CD4-positive, alpha-beta memory T cell (primary cell): ENCODE data around the gene CDH18. TPM values are rescaled to one million over a fixed set of nuclear protein-coding genes. Genes with fewer than 3 reads are reported as not detected.

Experiments
- CTCF ChIA-PET: fragments of 350-600 bp; sonication (Branson Sonifier 250); formaldehyde crosslinking; loops from one replicate; lab custom pipeline; 2021; ENCODE audit warnings: inconsistent platforms; ENCODE audit not compliant: partially characterized antibody; lab: Charles Lee
- POLR2A ChIA-PET: fragments of 350-600 bp; sonication (Branson Sonifier 250); formaldehyde crosslinking; loops from one replicate; lab custom pipeline; 2021; ENCODE audit not compliant: partially characterized antibody; lab: Charles Lee
- DNase-seq, 5 donors: peaks; one replicate each; pipeline versions ENCODE4 v3.0.0 to v3.0.0-alpha.2; 2020 to 2022; ENCODE audit warnings: mixed read lengths in 1 of 5
- H3K27ac ChIP-seq: one replicate; pipeline ENCODE4 v1.7.0; 2013; ENCODE audit warnings: low read depth, low read length
- H3K27me3 ChIP-seq: 2 replicates; pipeline ENCODE4 v1.7.0; 2013; ENCODE audit warnings: mild to moderate bottlenecking, low read length, moderate library complexity; ENCODE audit not compliant: insufficient read depth
- H3K36me3 ChIP-seq: 2 replicates; pipeline ENCODE4 v1.7.0; 2013; ENCODE audit warnings: mild to moderate bottlenecking, low read length, moderate library complexity; ENCODE audit not compliant: insufficient read depth
- H3K4me1 ChIP-seq: 2 replicates; pipeline ENCODE4 v1.7.0; 2013; ENCODE audit warnings: mild to moderate bottlenecking, low read length, moderate library complexity; ENCODE audit not compliant: insufficient read depth
- H3K4me3 ChIP-seq, 2 donors: one replicate each; pipeline ENCODE4 v1.7.0; 2013; ENCODE audit warnings: low read length in 2 of 2, mild to moderate bottlenecking in 1 of 2
- H3K9me3 ChIP-seq, 2 donors: one replicate each; pipeline ENCODE4 v1.7.0; 2013; ENCODE audit warnings: low read length in 2 of 2, control low read depth in 1 of 2; ENCODE audit not compliant: control insufficient read depth in 1 of 2
- H3K27ac Mint-ChIP-seq, 7 donors: one replicate each; pipeline ENCODE4 v1.8.0; 2020 to 2021; ENCODE audit warnings: mixed read lengths in 7 of 7, mild to moderate bottlenecking in 6 of 7, inconsistent platforms in 3 of 7, moderate library complexity in 3 of 7
- H3K27me3 Mint-ChIP-seq, 2 donors: one replicate each; pipeline ENCODE4 v1.8.0; 2020 to 2021; ENCODE audit warnings: mixed read lengths in 2 of 2
- H3K36me3 Mint-ChIP-seq, 2 donors: one replicate each; pipeline ENCODE4 v1.8.0; 2020 to 2021; ENCODE audit warnings: mixed read lengths in 2 of 2, inconsistent platforms in 1 of 2, mild to moderate bottlenecking in 1 of 2
- H3K4me1 Mint-ChIP-seq, 4 donors: one replicate each; pipeline ENCODE4 v1.8.0; 2020 to 2021; ENCODE audit warnings: mixed read lengths in 4 of 4, mild to moderate bottlenecking in 1 of 4
- H3K4me3 Mint-ChIP-seq, 8 donors: one replicate each; pipeline ENCODE4 v1.8.0; 2020 to 2021; ENCODE audit warnings: mixed read lengths in 8 of 8, mild to moderate bottlenecking in 7 of 8, moderate library complexity in 6 of 8, inconsistent platforms in 3 of 8
- H3K9me3 Mint-ChIP-seq, 8 donors: one replicate each; pipeline ENCODE4 v1.8.0; 2020 to 2021; ENCODE audit warnings: mixed read lengths in 8 of 8, mild to moderate bottlenecking in 5 of 8, inconsistent platforms in 3 of 8, moderate library complexity in 1 of 8
- intact Hi-C: fragments of 100-400 bp; cut with micrococcal nuclease; formaldehyde crosslinking; loops from one replicate; pipeline ENCODE4 v1.15.1; 2023
- polyA plus RNA-seq, 2 donors: library from polyadenylated mRNA; unstranded; fragments of 300-500 nt; fragmentation: Illumina TruSeq; gene quantifications; one replicate each; pipeline ENCODE4 v1.2.3, GENCODE V29; 2021
- total RNA-seq, 2 experiments: library from RNA; stranded (reverse); gene quantifications; one replicate each; pipeline ENCODE4 v1.2.3, GENCODE V29; 2021

CDH18 gene
- total and polyA plus RNA-seq, 4 experiments from 2014 or later = not detected

GRCh38 chr5:19615661-19616060, 372.3 kb downstream of the CDH18 start:
- peaks cover 0 to 26% (median 3%) of the 10 kb centered on the region in 8 donors for H3K9me3 Mint-ChIP-seq
- Histone ChIP-seq H3K9me3 (no peaks in the 10 kb centered on the region), H3K27ac (no peak overlapping the region), H3K27me3 (no peaks in the 10 kb centered on the region), H3K4me1 (no peaks in the 10 kb centered on the region), H3K36me3 (no peaks in the 10 kb centered on the region), H3K4me3 (no peak overlapping the region)
- no peaks in the 10 kb centered on the region for H3K4me1 Mint-ChIP-seq
- DNase-seq = no peak
- H3K4me3 Mint-ChIP-seq = peak overlapping the region in 1 of 8 donors; percentile 2
- ChIA-PET CTCF (no interaction called here), POLR2A (no interaction called here)
- H3K36me3 Mint-ChIP-seq = no peaks in the 10 kb centered on the region
- H3K27me3 Mint-ChIP-seq = no peaks in the 10 kb centered on the region
- intact Hi-C loops = no loop called here
- H3K27ac Mint-ChIP-seq = no peak overlapping the region

- intact Hi-C loops = no loop called here
- Histone ChIP-seq H3K27me3 (no peaks in the 10 kb centered on the region), H3K36me3 (no peaks in the 10 kb centered on the region), H3K4me1 (no peaks in the 10 kb centered on the region), H3K4me3 (no peak overlapping the region), H3K9me3 (no peaks in the 10 kb centered on the region), H3K27ac (no peak overlapping the region)
- ChIA-PET POLR2A (no interaction called here), CTCF (no interaction called here)
- H3K4me3 Mint-ChIP-seq = no peak overlapping the region
- no peaks in the 10 kb centered on the region for H3K36me3 Mint-ChIP-seq
- H3K27me3 Mint-ChIP-seq = no peaks in the 10 kb centered on the region
- H3K4me1 Mint-ChIP-seq = no peaks in the 10 kb centered on the region
- H3K27ac Mint-ChIP-seq = no peak overlapping the region
- DNase-seq = no peak
- H3K9me3 Mint-ChIP-seq = peaks cover 0 to 23% (median 3%) of the 10 kb centered on the region in 8 donors
Measured at GRCh38 chr5:19615071-19615470, 372.9 kb downstream of the CDH18 start.

GRCh38 chr5:19608444-19609002, 379.5 kb downstream of the CDH18 start:
- H3K36me3 Mint-ChIP-seq = no peaks in the 10 kb centered on the region
- intact Hi-C loops = no loop called here
- no peak overlapping the region for H3K4me3 Mint-ChIP-seq
- DNase-seq = no peak
- no peak overlapping the region for H3K4me3 ChIP-seq
- ChIA-PET CTCF (no interaction called here), POLR2A (no interaction called here)
- no peaks in the 10 kb centered on the region for H3K27me3 ChIP-seq
- no peaks in the 10 kb centered on the region for H3K36me3 ChIP-seq
- no peaks in the 10 kb centered on the region for H3K4me1 Mint-ChIP-seq
- H3K27ac Mint-ChIP-seq = no peak overlapping the region
- peaks cover 0 to 11% (median 5%) of the 10 kb centered on the region in 8 donors for H3K9me3 Mint-ChIP-seq
- no peaks in the 10 kb centered on the region for H3K27me3 Mint-ChIP-seq
- no peak overlapping the region for H3K27ac ChIP-seq
- H3K4me1 ChIP-seq = no peaks in the 10 kb centered on the region
- H3K9me3 ChIP-seq = no peaks in the 10 kb centered on the region

GRCh38 chr5:19605846-19606407, 382.1 kb downstream of the CDH18 start:
- no peaks in the 10 kb centered on the region for H3K27me3 Mint-ChIP-seq
- POLR2A ChIA-PET = no interaction called here
- peaks cover 0 to 15% (median 4%) of the 10 kb centered on the region in 8 donors for H3K9me3 Mint-ChIP-seq
- H3K27ac Mint-ChIP-seq = no peak overlapping the region
- H3K4me3 Mint-ChIP-seq = no peak overlapping the region
- Histone ChIP-seq H3K9me3 (no peaks in the 10 kb centered on the region), H3K4me3 (no peak overlapping the region), H3K36me3 (no peaks in the 10 kb centered on the region), H3K27me3 (no peaks in the 10 kb centered on the region), H3K27ac (no peak overlapping the region), H3K4me1 (no peaks in the 10 kb centered on the region)
- no peaks in the 10 kb centered on the region for H3K4me1 Mint-ChIP-seq
- no peak for DNase-seq
- no peaks in the 10 kb centered on the region for H3K36me3 Mint-ChIP-seq
- intact Hi-C loops = no loop called here
- CTCF ChIA-PET = no interaction called here

- DNase-seq = no peak
- no peaks in the 10 kb centered on the region for H3K27me3 Mint-ChIP-seq
- intact Hi-C loops = no loop called here
- Histone ChIP-seq H3K27me3 (no peaks in the 10 kb centered on the region), H3K4me3 (no peak overlapping the region), H3K9me3 (no peaks in the 10 kb centered on the region), H3K4me1 (no peaks in the 10 kb centered on the region), H3K36me3 (no peaks in the 10 kb centered on the region), H3K27ac (no peak overlapping the region)
- CTCF ChIA-PET = no interaction called here
- H3K9me3 Mint-ChIP-seq = peaks cover 0 to 24% (median 7%) of the 10 kb centered on the region in 8 donors
- no peaks in the 10 kb centered on the region for H3K36me3 Mint-ChIP-seq
- no peak overlapping the region for H3K27ac Mint-ChIP-seq
- no peaks in the 10 kb centered on the region for H3K4me1 Mint-ChIP-seq
- POLR2A ChIA-PET = no interaction called here
- H3K4me3 Mint-ChIP-seq = no peak overlapping the region
Measured at GRCh38 chr5:19584131-19584530, 403.9 kb downstream of the CDH18 start.

- H3K27ac ChIP-seq = no peak overlapping the region
- H3K9me3 ChIP-seq = peaks cover 0 to 4% of the 10 kb centered on the region in 2 donors
- Mint-ChIP-seq H3K9me3 (peaks cover 2 to 22% (median 4%) of the 10 kb centered on the region in 8 donors), H3K4me3 (no peak overlapping the region), H3K27me3 (no peaks in the 10 kb centered on the region), H3K36me3 (no peaks in the 10 kb centered on the region), H3K27ac (no peak overlapping the region), H3K4me1 (no peaks in the 10 kb centered on the region)
- no peaks in the 10 kb centered on the region for H3K36me3 ChIP-seq
- H3K27me3 ChIP-seq = no peaks in the 10 kb centered on the region
- intact Hi-C loops = no loop called here
- ChIA-PET POLR2A (no interaction called here), CTCF (no interaction called here)
- H3K4me1 ChIP-seq = no peaks in the 10 kb centered on the region
- no peak for DNase-seq
- no peak overlapping the region for H3K4me3 ChIP-seq
Measured at GRCh38 chr5:19577882-19578281, 410.1 kb downstream of the CDH18 start.

GRCh38 chr5:19568004-19568403, 420.0 kb downstream of the CDH18 start:
- no peaks in the 10 kb centered on the region for H3K4me1 ChIP-seq
- Mint-ChIP-seq H3K36me3 (no peaks in the 10 kb centered on the region), H3K9me3 (peaks cover 0 to 21% (median 8%) of the 10 kb centered on the region in 8 donors), H3K27ac (no peak overlapping the region), H3K4me1 (no peaks in the 10 kb centered on the region), H3K27me3 (no peaks in the 10 kb centered on the region), H3K4me3 (no peak overlapping the region)
- H3K9me3 ChIP-seq = no peaks in the 10 kb centered on the region
- no peak for DNase-seq
- no peak overlapping the region for H3K4me3 ChIP-seq
- no peaks in the 10 kb centered on the region for H3K36me3 ChIP-seq
- ChIA-PET CTCF (no interaction called here), POLR2A (no interaction called here)
- intact Hi-C loops = no loop called here
- no peaks in the 10 kb centered on the region for H3K27me3 ChIP-seq
- no peak overlapping the region for H3K27ac ChIP-seq
